Ascending aorta (tissue), 2 donors: ENCODE data around the gene GTF3C1. TPM values are rescaled to one million over a fixed set of nuclear protein-coding genes. Genes with fewer than 3 reads are reported as not detected.

ENCODE experiments used
- DNase-seq, 2 donors: peaks; one replicate each; pipeline ENCODE4 v3.0.0-alpha.2; 2019; ENCODE audit warnings: low spot score in 2 of 2
- H3K27ac ChIP-seq, 2 donors: fragments of 200-600 bp; sonication (generic); one replicate each; pipeline ENCODE4 v1.5.1; 2016 to 2017; ENCODE audit warnings: mild to moderate bottlenecking in 1 of 2
- H3K27me3 ChIP-seq: fragments of 200-600 bp; sonication (generic); one replicate; pipeline ENCODE4 v1.5.1; 2017
- H3K36me3 ChIP-seq, 2 donors: fragments of 200-600 bp; sonication (generic); one replicate each; pipeline ENCODE4 v1.5.1; 2016
- H3K4me1 ChIP-seq, 2 donors: fragments of 200-600 bp; sonication (generic); one replicate each; pipeline ENCODE4 v1.5.1; 2016 to 2017; ENCODE audit warnings: mild to moderate bottlenecking in 1 of 2
- H3K4me3 ChIP-seq, 2 donors: fragments of 200-600 bp; sonication (generic); one replicate each; pipeline ENCODE4 v1.5.1; 2016 to 2017; ENCODE audit warnings: mild to moderate bottlenecking in 1 of 2
- H3K9me3 ChIP-seq, 2 donors: fragments of 200-600 bp; sonication (generic); one replicate each; pipeline ENCODE4 v1.5.1; 2016
- intact Hi-C: fragments of 100-400 bp; cut with DNase I; formaldehyde crosslinking; loops from one replicate; pipeline ENCODE4 v1.15.1; 2023
- total RNA-seq: library from RNA; depleted of rRNA; stranded (reverse); fragments of >200 nt; gene quantifications from one replicate; pipeline ENCODE4 v1.1.0, GENCODE V29; 2016
- TF ChIP-seq, protein P1 (sequence below), 3 experiments: fragments of 200-600 bp in 2 of 3; fragments of 450-650 bp in 1 of 3; sonication (generic) in 2 of 3; IDR thresholded peaks; one replicate each; pipeline ENCODE4 v1.5.1; 2016 to 2019; ENCODE audit warnings: antibody characterized with exemption in 3 of 3, mild to moderate bottlenecking in 1 of 3, moderate library complexity in 1 of 3

GTF3C1 gene
- total RNA-seq, 1 donor from 2014 or later, result 40.6 TPM

GRCh38 chr16:27474921-27475320 lies 74.8 kb downstream of the GTF3C1 start:
- Histone ChIP-seq H3K27ac (no peak overlapping the region), H3K36me3 (peaks cover 66 to 91% of the 10 kb centered on the region in 2 donors), H3K4me3 (no peak overlapping the region), H3K27me3 (no peaks in the 10 kb centered on the region), H3K4me1 (no peaks in the 10 kb centered on the region), H3K9me3 (no peaks in the 10 kb centered on the region)
- no peak for DNase-seq
- TF ChIP-seq, protein P1, sequence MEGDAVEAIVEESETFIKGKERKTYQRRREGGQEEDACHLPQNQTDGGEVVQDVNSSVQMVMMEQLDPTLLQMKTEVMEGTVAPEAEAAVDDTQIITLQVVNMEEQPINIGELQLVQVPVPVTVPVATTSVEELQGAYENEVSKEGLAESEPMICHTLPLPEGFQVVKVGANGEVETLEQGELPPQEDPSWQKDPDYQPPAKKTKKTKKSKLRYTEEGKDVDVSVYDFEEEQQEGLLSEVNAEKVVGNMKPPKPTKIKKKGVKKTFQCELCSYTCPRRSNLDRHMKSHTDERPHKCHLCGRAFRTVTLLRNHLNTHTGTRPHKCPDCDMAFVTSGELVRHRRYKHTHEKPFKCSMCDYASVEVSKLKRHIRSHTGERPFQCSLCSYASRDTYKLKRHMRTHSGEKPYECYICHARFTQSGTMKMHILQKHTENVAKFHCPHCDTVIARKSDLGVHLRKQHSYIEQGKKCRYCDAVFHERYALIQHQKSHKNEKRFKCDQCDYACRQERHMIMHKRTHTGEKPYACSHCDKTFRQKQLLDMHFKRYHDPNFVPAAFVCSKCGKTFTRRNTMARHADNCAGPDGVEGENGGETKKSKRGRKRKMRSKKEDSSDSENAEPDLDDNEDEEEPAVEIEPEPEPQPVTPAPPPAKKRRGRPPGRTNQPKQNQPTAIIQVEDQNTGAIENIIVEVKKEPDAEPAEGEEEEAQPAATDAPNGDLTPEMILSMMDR (IDR thresholded peaks at IDR 0.05), result no peak
- intact Hi-C loops, result no loop called here

GRCh38 chr16:27474041-27474440 lies 75.7 kb downstream of the GTF3C1 start:
- H3K4me3 ChIP-seq, result no peak overlapping the region
- no peak overlapping the region for H3K27ac ChIP-seq
- intact Hi-C loops, result no loop called here
- no peaks in the 10 kb centered on the region for H3K4me1 ChIP-seq
- H3K27me3 ChIP-seq, result no peaks in the 10 kb centered on the region
- no peaks in the 10 kb centered on the region for H3K9me3 ChIP-seq
- TF ChIP-seq, protein P1 (IDR thresholded peaks at IDR 0.05), result no peak
- H3K36me3 ChIP-seq, result peaks cover 66 to 94% of the 10 kb centered on the region in 2 donors
- no peak for DNase-seq

DNA sequence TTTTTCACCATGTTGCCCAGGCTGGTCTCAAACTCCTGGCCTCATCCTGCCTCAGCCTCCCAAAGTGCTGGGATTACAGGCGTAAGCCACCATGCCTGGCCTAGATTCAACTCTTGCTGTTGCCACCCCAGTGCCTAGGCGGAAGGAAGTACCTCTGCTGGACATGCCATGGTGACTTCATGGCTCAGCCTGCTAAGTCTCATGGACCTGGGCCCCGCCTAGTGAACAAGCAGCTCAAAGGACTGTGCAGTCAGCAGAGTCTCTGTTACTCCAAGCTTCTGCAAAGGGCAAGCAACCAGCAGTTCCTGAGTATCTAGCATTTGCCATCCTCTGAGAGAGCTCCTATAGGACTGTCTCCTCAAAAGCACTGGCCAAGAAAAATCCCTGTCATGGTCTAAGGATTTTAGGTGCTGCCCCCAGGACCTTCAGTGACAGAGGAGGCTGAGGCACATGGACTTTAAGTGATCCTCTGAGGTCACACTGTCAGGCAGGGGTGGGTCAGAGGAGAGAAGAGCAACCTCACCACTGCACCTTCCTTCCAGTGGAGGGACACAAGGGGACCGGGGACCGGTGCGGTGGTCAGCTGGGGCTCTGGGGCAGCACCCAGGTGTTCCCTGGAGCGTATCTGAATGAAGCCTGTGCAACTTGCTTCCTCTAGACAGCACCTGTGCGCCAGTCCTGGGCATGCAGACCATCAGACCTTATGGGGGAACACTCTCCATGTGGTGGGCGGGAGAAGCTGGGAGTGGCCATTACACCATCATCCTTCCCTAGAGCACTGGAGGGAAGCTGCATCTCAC lies 76.4 kb downstream of the GTF3C1 start:
- TF ChIP-seq, protein P1 (IDR thresholded peaks at IDR 0.05), result no peak
- intact Hi-C loops, result no loop called here
- no peaks in the 10 kb centered on the region for H3K9me3 ChIP-seq
- H3K4me3 ChIP-seq, result no peak overlapping the region
- no peaks in the 10 kb centered on the region for H3K4me1 ChIP-seq
- H3K27ac ChIP-seq, result no peak overlapping the region
- peaks cover 71 to 94% of the 10 kb centered on the region in 2 donors for H3K36me3 ChIP-seq
- H3K27me3 ChIP-seq, result no peaks in the 10 kb centered on the region
- DNase-seq, result no peak

DNA sequence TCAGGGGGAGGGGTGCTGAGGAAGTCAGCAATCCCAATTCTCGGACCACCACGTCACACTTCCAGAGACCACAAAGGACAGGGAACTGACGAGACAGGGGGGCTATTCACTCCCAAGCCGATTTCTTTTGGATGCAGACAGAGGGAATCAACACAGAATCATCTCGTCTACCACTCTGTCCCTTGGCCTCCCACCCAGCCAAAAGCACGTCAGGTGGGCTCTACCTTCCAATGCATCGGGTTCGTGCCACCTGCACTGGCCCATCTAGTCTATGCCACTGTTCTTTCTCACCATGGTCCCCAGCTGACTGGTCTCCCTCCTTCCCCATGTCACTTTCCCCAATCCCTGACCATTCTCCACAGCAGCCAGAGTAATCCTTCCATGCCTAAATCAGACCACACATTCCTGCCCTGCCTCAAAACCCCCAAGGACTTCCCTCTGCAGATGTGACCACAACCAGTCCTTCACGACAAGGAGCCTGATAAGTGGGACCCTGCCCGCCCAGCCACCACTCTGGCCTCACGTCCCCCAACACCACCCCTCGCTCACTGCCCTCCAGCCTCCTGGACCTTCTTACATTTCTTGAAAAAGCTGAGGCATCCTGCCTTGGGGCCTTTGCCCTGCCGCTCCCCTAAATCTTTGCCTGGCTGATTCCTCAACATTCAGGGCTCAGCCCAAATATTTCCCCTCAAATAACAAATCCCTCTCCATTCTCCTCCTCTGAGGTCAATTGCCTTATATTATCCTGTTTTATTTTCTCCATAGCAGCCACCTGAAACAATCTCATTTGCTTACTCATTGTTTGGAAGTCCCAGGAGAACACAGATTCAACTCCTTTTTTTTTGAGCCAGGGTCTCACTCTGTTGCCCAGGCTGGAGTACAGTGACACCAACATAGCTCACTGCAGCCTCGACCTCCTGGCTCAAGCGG lies 77.4 kb downstream of the GTF3C1 start:
- peaks cover 70 to 94% of the 10 kb centered on the region in 2 donors for H3K36me3 ChIP-seq

DNA sequence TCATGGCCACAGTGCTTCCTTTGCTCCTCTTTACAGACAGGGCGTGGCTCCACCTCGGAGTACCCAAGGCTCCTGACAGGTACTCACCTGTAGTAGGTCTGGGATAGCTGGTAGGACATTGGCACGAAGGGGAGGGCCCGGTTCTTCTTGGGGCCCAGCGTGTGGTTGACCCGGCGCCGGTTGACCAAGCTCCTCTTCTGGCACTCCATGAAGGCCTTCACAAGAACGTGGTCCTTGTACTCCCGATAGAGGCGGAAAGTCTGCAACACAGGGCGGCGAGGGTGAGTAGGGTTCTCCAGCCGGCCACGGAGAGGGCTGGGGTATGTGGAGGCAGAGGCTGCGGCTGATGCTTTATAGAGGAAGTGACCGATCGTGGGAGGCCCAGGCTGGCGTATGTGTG lies 78.1 kb downstream of the GTF3C1 start:
- Histone ChIP-seq H3K27me3 (no peaks in the 10 kb centered on the region), H3K36me3 (peaks cover 71 to 96% of the 10 kb centered on the region in 2 donors)

More for the DNA sequence above, 77.4 kb downstream of the GTF3C1 start:
- TF ChIP-seq, protein P1 (IDR thresholded peaks at IDR 0.05), result no peak
- H3K9me3 ChIP-seq, result no peaks in the 10 kb centered on the region
- no peaks in the 10 kb centered on the region for H3K27me3 ChIP-seq
- no peaks in the 10 kb centered on the region for H3K4me1 ChIP-seq
- H3K27ac ChIP-seq, result no peak overlapping the region
- intact Hi-C loops, result no loop called here
- DNase-seq, result no peak
- H3K4me3 ChIP-seq, result no peak overlapping the region

More for the DNA sequence above, 78.1 kb downstream of the GTF3C1 start:
- intact Hi-C loops, result no loop called here
- no peak overlapping the region for H3K27ac ChIP-seq
- H3K9me3 ChIP-seq, result no peaks in the 10 kb centered on the region
- no peaks in the 10 kb centered on the region for H3K4me1 ChIP-seq
- DNase-seq, result no peak
- H3K4me3 ChIP-seq, result no peak overlapping the region
- TF ChIP-seq, protein P1 (IDR thresholded peaks at IDR 0.05), result no peak
